ENCODE measurements around the gene MAPK8.

MAPK8 gene

GRCh38 chr10:48306265-48306869, at the start of gene MAPK8:
Gene MAPK8 (plus strand): TSS chr10:48306677. CDS start chr10:48401661, 94,984 bp downstream.
- Histone ChIP-seq H3K4me1 (ENCODE audit: control insufficient read depth, insufficient read depth, low read length) (peaks cover 18% of the 10 kb centered on the region), H3K9ac (ENCODE audit: low read depth, low read length) (peak within 1 kb of the TSS; percentile 75), H3K27me3 (ENCODE audit: control insufficient read depth, insufficient read depth, low read length) (0 out of 2 replicates have a peak, but pooled peaks cover 7% of the 10 kb centered on the region), H3K27ac (ENCODE audit: low read depth, low read length) (peak within 1 kb of the TSS; percentile 95), H3K36me3 (ENCODE audit: control insufficient read depth, insufficient read depth, low read length) (no peaks in the 10 kb centered on the region), H3K9me3 (ENCODE audit: control insufficient read depth, insufficient read depth, low read length) (no peaks in the 10 kb centered on the region), H3K4me3 (ENCODE audit: low read depth, low read length) (peak within 1 kb of the TSS; percentile 77)

- H3K27me3 ChIP-seq (ENCODE audit: control insufficient read depth, insufficient read depth, low read length): no peaks in the 10 kb centered on the region
- no peak overlapping the region for H3K4me3 ChIP-seq (ENCODE audit: low read depth, low read length)
- H3K9me3 ChIP-seq (ENCODE audit: control insufficient read depth, insufficient read depth, low read length): no peaks in the 10 kb centered on the region
- no peaks in the 10 kb centered on the region for H3K36me3 ChIP-seq (ENCODE audit: control insufficient read depth, insufficient read depth, low read length)
- H3K9ac ChIP-seq (ENCODE audit: low read depth, low read length): no peak overlapping the region
- H3K4me1 ChIP-seq (ENCODE audit: control insufficient read depth, insufficient read depth, low read length): peaks cover under 1% of the 10 kb centered on the region; the same call in 1 of the 2 replicates
- H3K27ac ChIP-seq (ENCODE audit: low read depth, low read length): no peak overlapping the region
Measured at GRCh38 chr10:48257407-48257961, 49.0 kb upstream of the MAPK8 start.

- H3K9me3 ChIP-seq (ENCODE audit: control insufficient read depth, insufficient read depth, low read length): no peaks in the 10 kb centered on the region
- no peak overlapping the region for H3K27ac ChIP-seq (ENCODE audit: low read depth, low read length)
- H3K36me3 ChIP-seq (ENCODE audit: control insufficient read depth, insufficient read depth, low read length): no peaks in the 10 kb centered on the region
- no peak overlapping the region for H3K9ac ChIP-seq (ENCODE audit: low read depth, low read length)
- no peak overlapping the region for H3K4me3 ChIP-seq (ENCODE audit: low read depth, low read length)
- H3K27me3 ChIP-seq (ENCODE audit: control insufficient read depth, insufficient read depth, low read length): no peaks in the 10 kb centered on the region
- no peaks in the 10 kb centered on the region for H3K4me1 ChIP-seq (ENCODE audit: control insufficient read depth, insufficient read depth, low read length)
Measured at GRCh38 chr10:48258105-48258504, 48.4 kb upstream of the MAPK8 start.

DNA sequence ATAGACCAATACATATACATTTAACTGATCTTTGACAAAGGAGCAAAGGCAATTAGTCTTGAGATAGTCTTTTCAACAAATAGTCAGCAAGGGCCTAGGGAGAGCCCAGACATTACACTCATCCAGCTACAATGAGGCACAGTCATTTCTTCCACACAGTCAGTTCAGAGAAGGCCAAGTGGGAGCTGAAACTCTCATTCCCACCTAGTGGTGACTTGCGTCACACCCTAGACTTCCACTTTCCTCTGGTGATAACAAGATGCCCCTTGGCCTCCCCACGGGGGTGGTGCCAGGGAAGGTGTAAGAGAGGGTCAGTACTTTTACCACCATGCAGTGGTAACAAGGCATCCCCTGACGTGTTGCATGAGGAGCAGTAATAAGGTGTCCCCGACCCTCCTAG, 39.9 kb upstream of the MAPK8 start:
- Histone ChIP-seq H3K27me3 (ENCODE audit: control insufficient read depth, insufficient read depth, low read length) (no peaks in the 10 kb centered on the region), H3K9me3 (ENCODE audit: control insufficient read depth, insufficient read depth, low read length) (no peaks in the 10 kb centered on the region), H3K36me3 (ENCODE audit: control insufficient read depth, insufficient read depth, low read length) (no peaks in the 10 kb centered on the region), H3K9ac (ENCODE audit: low read depth, low read length) (no peak overlapping the region), H3K4me1 (ENCODE audit: control insufficient read depth, insufficient read depth, low read length) (no peaks in the 10 kb centered on the region), H3K27ac (ENCODE audit: low read depth, low read length) (no peak overlapping the region), H3K4me3 (ENCODE audit: low read depth, low read length) (no peak overlapping the region)

GRCh38 chr10:48271047-48271730, 35.3 kb upstream of the MAPK8 start:
- H3K27me3 ChIP-seq (ENCODE audit: control insufficient read depth, insufficient read depth, low read length): no peaks in the 10 kb centered on the region
- no peak overlapping the region for H3K27ac ChIP-seq (ENCODE audit: low read depth, low read length)
- H3K4me1 ChIP-seq (ENCODE audit: control insufficient read depth, insufficient read depth, low read length): peaks cover 7% of the 10 kb centered on the region; the same call in 1 of the 2 replicates

GRCh38 chr10:48272682-48273081, 33.8 kb upstream of the MAPK8 start:
- no peak overlapping the region for H3K9ac ChIP-seq (ENCODE audit: low read depth, low read length)
- H3K27me3 ChIP-seq (ENCODE audit: control insufficient read depth, insufficient read depth, low read length): no peaks in the 10 kb centered on the region
- H3K9me3 ChIP-seq (ENCODE audit: control insufficient read depth, insufficient read depth, low read length): no peaks in the 10 kb centered on the region
- no peak overlapping the region for H3K4me3 ChIP-seq (ENCODE audit: low read depth, low read length)
- H3K27ac ChIP-seq (ENCODE audit: low read depth, low read length): no peak overlapping the region
- no peaks in the 10 kb centered on the region for H3K36me3 ChIP-seq (ENCODE audit: control insufficient read depth, insufficient read depth, low read length)
- H3K4me1 ChIP-seq (ENCODE audit: control insufficient read depth, insufficient read depth, low read length): peaks cover 7% of the 10 kb centered on the region; the same call in 1 of the 2 replicates

More at GRCh38 chr10:48271047-48271730, 35.3 kb upstream of the MAPK8 start:
- Histone ChIP-seq H3K36me3 (ENCODE audit: control insufficient read depth, insufficient read depth, low read length) (no peaks in the 10 kb centered on the region), H3K9ac (ENCODE audit: low read depth, low read length) (no peak overlapping the region), H3K4me3 (ENCODE audit: low read depth, low read length) (no peak overlapping the region), H3K9me3 (ENCODE audit: control insufficient read depth, insufficient read depth, low read length) (no peaks in the 10 kb centered on the region)

GRCh38 chr10:48273741-48274140, 32.7 kb upstream of the MAPK8 start:
- no peak overlapping the region for H3K4me3 ChIP-seq (ENCODE audit: low read depth, low read length)
- no peak overlapping the region for H3K9ac ChIP-seq (ENCODE audit: low read depth, low read length)
- H3K4me1 ChIP-seq (ENCODE audit: control insufficient read depth, insufficient read depth, low read length): peaks cover 7% of the 10 kb centered on the region; the same call in 1 of the 2 replicates
- H3K36me3 ChIP-seq (ENCODE audit: control insufficient read depth, insufficient read depth, low read length): no peaks in the 10 kb centered on the region
- no peaks in the 10 kb centered on the region for H3K27me3 ChIP-seq (ENCODE audit: control insufficient read depth, insufficient read depth, low read length)
- H3K27ac ChIP-seq (ENCODE audit: low read depth, low read length): peak overlapping the region; percentile 43
- no peaks in the 10 kb centered on the region for H3K9me3 ChIP-seq (ENCODE audit: control insufficient read depth, insufficient read depth, low read length)

GRCh38 chr10:48274636-48275035, 31.8 kb upstream of the MAPK8 start, which contains the start of gene FRMPD2:
Gene FRMPD2 (minus strand): TSS chr10:48274696. CDS start chr10:48274567, 129 bp downstream.
- Histone ChIP-seq H3K4me3 (ENCODE audit: low read depth, low read length) (no peak within 1 kb of the TSS), H3K9ac (ENCODE audit: low read depth, low read length) (no peak within 1 kb of the TSS), H3K27ac (ENCODE audit: low read depth, low read length) (peak within 1 kb of the TSS; percentile 43), H3K27me3 (ENCODE audit: control insufficient read depth, insufficient read depth, low read length) (no peaks in the 10 kb centered on the region), H3K9me3 (ENCODE audit: control insufficient read depth, insufficient read depth, low read length) (no peaks in the 10 kb centered on the region), H3K36me3 (ENCODE audit: control insufficient read depth, insufficient read depth, low read length) (no peaks in the 10 kb centered on the region), H3K4me1 (ENCODE audit: control insufficient read depth, insufficient read depth, low read length) (peaks cover 7% of the 10 kb centered on the region; the same call in 1 of the 2 replicates)

- Histone ChIP-seq H3K36me3 (ENCODE audit: control insufficient read depth, insufficient read depth, low read length) (no peaks in the 10 kb centered on the region), H3K27ac (ENCODE audit: low read depth, low read length) (no peak overlapping the region), H3K27me3 (ENCODE audit: control insufficient read depth, insufficient read depth, low read length) (no peaks in the 10 kb centered on the region), H3K4me1 (ENCODE audit: control insufficient read depth, insufficient read depth, low read length) (peaks cover 7% of the 10 kb centered on the region; the same call in 1 of the 2 replicates), H3K9ac (ENCODE audit: low read depth, low read length) (no peak overlapping the region), H3K9me3 (ENCODE audit: control insufficient read depth, insufficient read depth, low read length) (no peaks in the 10 kb centered on the region), H3K4me3 (ENCODE audit: low read depth, low read length) (no peak overlapping the region)
Measured at GRCh38 chr10:48277093-48277492, 29.4 kb upstream of the MAPK8 start.

- no peak overlapping the region for H3K4me3 ChIP-seq (ENCODE audit: low read depth, low read length)
- H3K36me3 ChIP-seq (ENCODE audit: control insufficient read depth, insufficient read depth, low read length): no peaks in the 10 kb centered on the region
- H3K27ac ChIP-seq (ENCODE audit: low read depth, low read length): no peak overlapping the region
- H3K27me3 ChIP-seq (ENCODE audit: control insufficient read depth, insufficient read depth, low read length): no peaks in the 10 kb centered on the region
- H3K9me3 ChIP-seq (ENCODE audit: control insufficient read depth, insufficient read depth, low read length): 0 out of 2 replicates have a peak, but pooled peaks cover 4% of the 10 kb centered on the region
- H3K9ac ChIP-seq (ENCODE audit: low read depth, low read length): no peak overlapping the region
- peaks cover 7% of the 10 kb centered on the region; the same call in 1 of the 2 replicates for H3K4me1 ChIP-seq (ENCODE audit: control insufficient read depth, insufficient read depth, low read length)
Measured at GRCh38 chr10:48279081-48279751, 27.3 kb upstream of the MAPK8 start.

Data from HUES48 (cell line).